ENCODE results near the gene PDE8A. TPM values are rescaled to one million over a fixed set of nuclear protein-coding genes. Genes with fewer than 3 reads are reported as not detected.

Gene PDE8A
- total and polyA plus RNA-seq, 2 of the 13 experiments (the other 11 are each of a cell fraction or from before 2014, with no cell fraction given), result 26.3 to 48.5 TPM

DNA sequence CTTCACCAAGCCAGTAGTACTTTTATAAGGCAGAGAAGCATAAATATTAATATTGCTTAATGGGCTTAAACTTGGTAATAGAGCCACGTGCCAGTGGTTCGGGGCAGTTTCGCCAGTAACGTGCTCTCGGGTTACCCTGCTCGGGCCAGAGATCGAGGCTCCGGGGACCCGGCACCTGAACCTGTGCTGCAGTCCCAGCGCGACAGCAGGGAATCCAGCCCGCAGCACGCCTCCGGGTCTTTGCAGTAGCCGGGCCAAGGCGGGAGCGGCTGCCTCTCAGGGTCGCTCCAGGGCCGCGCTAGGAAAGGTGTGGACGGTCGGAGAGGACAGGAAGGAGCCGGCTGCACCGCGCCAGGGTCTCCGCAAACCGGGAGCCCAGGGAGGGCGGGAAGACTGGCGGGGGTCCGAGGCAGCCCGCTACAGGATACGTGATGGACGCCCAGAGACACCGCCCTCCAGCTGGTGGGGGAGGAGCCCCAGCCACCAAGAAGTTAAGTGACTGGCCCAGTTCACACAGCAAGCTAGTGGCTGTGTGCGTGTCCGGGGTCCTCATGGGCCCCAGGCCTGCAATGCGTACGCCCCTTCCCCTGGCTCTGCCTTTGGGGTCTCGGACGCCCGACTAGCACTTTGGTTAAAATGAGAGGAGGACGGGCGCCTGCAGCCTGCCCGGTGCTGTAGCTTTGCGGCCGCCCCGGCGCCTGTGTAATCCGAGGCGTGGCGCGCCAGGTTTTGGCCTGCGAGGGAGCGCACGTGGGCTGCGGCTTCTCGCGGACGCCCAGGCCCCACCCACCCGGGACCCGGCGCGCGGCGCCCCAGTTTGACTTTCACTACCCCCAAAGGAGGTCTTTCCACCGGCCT is 1.2 kb upstream of the PDE8A start (continued):
- TF ChIP-seq, protein P1, sequence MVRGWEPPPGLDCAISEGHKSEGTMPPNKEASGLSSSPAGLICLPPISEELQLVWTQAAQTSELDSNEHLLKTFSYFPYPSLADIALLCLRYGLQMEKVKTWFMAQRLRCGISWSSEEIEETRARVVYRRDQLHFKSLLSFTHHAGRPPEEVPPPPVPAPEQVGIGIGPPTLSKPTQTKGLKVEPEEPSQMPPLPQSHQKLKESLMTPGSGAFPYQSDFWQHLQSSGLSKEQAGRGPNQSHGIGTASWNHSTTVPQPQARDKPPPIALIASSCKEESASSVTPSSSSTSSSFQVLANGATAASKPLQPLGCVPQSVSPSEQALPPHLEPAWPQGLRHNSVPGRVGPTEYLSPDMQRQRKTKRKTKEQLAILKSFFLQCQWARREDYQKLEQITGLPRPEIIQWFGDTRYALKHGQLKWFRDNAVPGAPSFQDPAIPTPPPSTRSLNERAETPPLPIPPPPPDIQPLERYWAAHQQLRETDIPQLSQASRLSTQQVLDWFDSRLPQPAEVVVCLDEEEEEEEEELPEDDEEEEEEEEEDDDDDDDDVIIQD (CRISPR knock-in tag; IDR thresholded peaks at IDR 0.05; ENCODE audit: low read depth), result no peak; the same call in 1 of the 2 replicates
- TF ChIP-seq PHF21A (CRISPR knock-in tag; IDR thresholded peaks at IDR 0.05) (peak; percentile 75), ZMAT3 (CRISPR knock-in tag; conservative IDR thresholded peaks at IDR 0.05) (peak; percentile 82; the same call in 1 of the 2 replicates), RARA (CRISPR knock-in tag; IDR thresholded peaks at IDR 0.05) (peak; percentile 79), ZNF256 (CRISPR knock-in tag; conservative IDR thresholded peaks at IDR 0.05) (0 out of 2 replicates have a peak, but pooled peaks have one; percentile 49), ZNF615 (CRISPR knock-in tag; IDR thresholded peaks at IDR 0.05; ENCODE audit: borderline replicate concordance) (no peak), ZNF776 (CRISPR knock-in tag; IDR thresholded peaks at IDR 0.05) (no peak; the same call in 1 of the 2 replicates), ZNF20 (CRISPR knock-in tag; IDR thresholded peaks at IDR 0.05) (no peak), MAFK (conservative IDR thresholded peaks at IDR 0.05 in 1 of 2, IDR thresholded peaks at IDR 0.05 in 1 of 2; ENCODE audit: low read length in 2 of 2) (no peak), MIXL1 (CRISPR knock-in tag; IDR thresholded peaks at IDR 0.05) (peak; percentile 42; the same call in 1 of the 2 replicates), TBX3 (IDR thresholded peaks at IDR 0.05; ENCODE audit: borderline replicate concordance) (peak; percentile 13; the same call in 1 of the 2 replicates), ZBTB34 (CRISPR knock-in tag; IDR thresholded peaks at IDR 0.05) (0 out of 2 replicates have a peak, but pooled peaks have one; percentile 40), ZNF703 (CRISPR knock-in tag; IDR thresholded peaks at IDR 0.05; ENCODE audit: borderline replicate concordance) (no peak), ZNF235 (CRISPR knock-in tag; IDR thresholded peaks at IDR 0.05; ENCODE audit: borderline replicate concordance) (no peak), AHR (CRISPR knock-in tag; IDR thresholded peaks at IDR 0.05) (peak; percentile 25; the same call in 1 of the 2 replicates), JUND (CRISPR knock-in tag; IDR thresholded peaks at IDR 0.05) (0 out of 2 replicates have a peak, but pooled peaks have one; percentile 15), ZNF503 (CRISPR knock-in tag; IDR thresholded peaks at IDR 0.05) (peak; percentile 41; the same call in 1 of the 2 replicates), ZBTB37 (CRISPR knock-in tag; IDR thresholded peaks at IDR 0.05) (no peak), ZNF17 (CRISPR knock-in tag; IDR thresholded peaks at IDR 0.05) (no peak), ISL2 (CRISPR knock-in tag; IDR thresholded peaks at IDR 0.05) (no peak; the same call in 1 of the 2 replicates), ZNF484 (CRISPR knock-in tag; IDR thresholded peaks at IDR 0.05; ENCODE audit: borderline replicate concordance, low read depth) (no peak), HNF4A (CRISPR knock-in tag; IDR thresholded peaks at IDR 0.05) (0 out of 2 replicates have a peak, but pooled peaks have one; percentile 41), ZNF33A (CRISPR knock-in tag; IDR thresholded peaks at IDR 0.05; ENCODE audit: borderline replicate concordance) (no peak), TMF1 (CRISPR knock-in tag; IDR thresholded peaks at IDR 0.05; ENCODE audit: low read depth) (0 out of 2 replicates have a peak, but pooled peaks have one; percentile 40)
